ENCODE results near the gene KRTAP23-1.

KRTAP23-1 gene

DNA sequence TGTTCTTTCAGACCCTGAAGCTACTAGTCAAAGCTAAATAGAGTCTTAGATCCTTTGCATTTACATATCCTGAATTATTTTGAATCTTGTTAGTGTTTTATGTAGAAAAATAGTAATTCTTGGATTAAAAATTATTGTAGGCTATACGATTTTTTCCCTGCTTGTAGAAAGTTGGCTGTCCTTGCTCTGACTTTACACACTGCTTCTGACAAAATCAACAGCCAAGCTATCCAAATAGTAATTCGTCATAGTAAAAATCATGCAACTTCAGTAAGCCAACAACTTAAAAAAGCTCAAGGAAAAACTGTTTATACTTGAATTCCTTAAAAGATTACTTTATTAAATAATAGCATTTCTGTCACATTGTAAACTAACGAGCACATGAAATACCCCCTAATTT, 7.5 kb upstream of the KRTAP23-1 start:
- Histone ChIP-seq H3K4me2 (ENCODE audit: low read length) (no peak overlapping the region), H3K79me2 (ENCODE audit: control insufficient read depth, insufficient read depth, low read length) (no peaks in the 10 kb centered on the region), H3K18ac (ENCODE audit: low read length) (no peak overlapping the region), H3K27me3 (ENCODE audit: insufficient read depth, low read length, poor library complexity) (no peaks in the 10 kb centered on the region), H2BK5ac (ENCODE audit: low read length) (no peak overlapping the region), H3K79me1 (ENCODE audit: low read length) (no peaks in the 10 kb centered on the region), H3K4me3 (ENCODE audit: low read length) (no peak overlapping the region), H4K8ac (ENCODE audit: low read depth, low read length) (no peak overlapping the region), H3K4ac (ENCODE audit: low read depth, low read length) (no peak overlapping the region), H3K27ac (ENCODE audit: low read depth, low read length) (no peak overlapping the region), H3K9ac (ENCODE audit: low read length) (no peak overlapping the region), H2AK5ac (ENCODE audit: low read length) (no peak overlapping the region), H3K56ac (ENCODE audit: low read length) (no peak overlapping the region), H2BK120ac (ENCODE audit: low read depth, low read length) (no peak overlapping the region), H4K5ac (ENCODE audit: low read length) (no peak overlapping the region), H3K36me3 (ENCODE audit: control insufficient read depth, insufficient read depth, low read length) (no peaks in the 10 kb centered on the region), H3K23ac (ENCODE audit: low read length) (no peak overlapping the region), H3K4me1 (ENCODE audit: control insufficient read depth, low read depth, low read length) (no peaks in the 10 kb centered on the region), H2BK15ac (replicated peaks; ENCODE audit: low read depth) (no peak overlapping the region)
- DNase-seq: no peak
- 100% methylated on average over 1 of the region's 3 CpGs for WGBS (ENCODE audit: extremely low coverage, insufficient coverage, low lambda C conversion rate)

GRCh38 chr21:30354308-30355005, 6.1 kb upstream of the KRTAP23-1 start:
- no peak overlapping the region for H4K5ac ChIP-seq (ENCODE audit: low read length)
- H3K36me3 ChIP-seq (ENCODE audit: control insufficient read depth, insufficient read depth, low read length): no peaks in the 10 kb centered on the region

GRCh38 chr21:30351534-30351933, 3.1 kb upstream of the KRTAP23-1 start:
- no peak overlapping the region for H2BK5ac ChIP-seq (ENCODE audit: low read length)

More at GRCh38 chr21:30354308-30355005, 6.1 kb upstream of the KRTAP23-1 start:
- H3K56ac ChIP-seq (ENCODE audit: low read length): no peak overlapping the region
- no peaks in the 10 kb centered on the region for H3K4me1 ChIP-seq (ENCODE audit: control insufficient read depth, low read depth, low read length)
- DNase-seq: no peak
- WGBS (ENCODE audit: extremely low coverage, insufficient coverage, low lambda C conversion rate): no CpG with 5 or more reads among the region's 1 CpG
- no peak overlapping the region for H3K9ac ChIP-seq (ENCODE audit: low read length)
- no peak overlapping the region for H4K8ac ChIP-seq (ENCODE audit: low read depth, low read length)
- H3K4me2 ChIP-seq (ENCODE audit: low read length): no peak overlapping the region
- H3K79me2 ChIP-seq (ENCODE audit: control insufficient read depth, insufficient read depth, low read length): no peaks in the 10 kb centered on the region
- H2BK120ac ChIP-seq (ENCODE audit: low read depth, low read length): no peak overlapping the region
- H3K18ac ChIP-seq (ENCODE audit: low read length): no peak overlapping the region
- no peak overlapping the region for H2BK15ac ChIP-seq (replicated peaks; ENCODE audit: low read depth)
- H2BK5ac ChIP-seq (ENCODE audit: low read length): no peak overlapping the region
- no peaks in the 10 kb centered on the region for H3K27me3 ChIP-seq (ENCODE audit: insufficient read depth, low read length, poor library complexity)
- no peak overlapping the region for H3K4me3 ChIP-seq (ENCODE audit: low read length)
- no peak overlapping the region for H3K23ac ChIP-seq (ENCODE audit: low read length)
- no peak overlapping the region for H3K27ac ChIP-seq (ENCODE audit: low read depth, low read length)
- no peak overlapping the region for H2AK5ac ChIP-seq (ENCODE audit: low read length)
- no peaks in the 10 kb centered on the region for H3K79me1 ChIP-seq (ENCODE audit: low read length)
- H3K4ac ChIP-seq (ENCODE audit: low read depth, low read length): no peak overlapping the region

DNA sequence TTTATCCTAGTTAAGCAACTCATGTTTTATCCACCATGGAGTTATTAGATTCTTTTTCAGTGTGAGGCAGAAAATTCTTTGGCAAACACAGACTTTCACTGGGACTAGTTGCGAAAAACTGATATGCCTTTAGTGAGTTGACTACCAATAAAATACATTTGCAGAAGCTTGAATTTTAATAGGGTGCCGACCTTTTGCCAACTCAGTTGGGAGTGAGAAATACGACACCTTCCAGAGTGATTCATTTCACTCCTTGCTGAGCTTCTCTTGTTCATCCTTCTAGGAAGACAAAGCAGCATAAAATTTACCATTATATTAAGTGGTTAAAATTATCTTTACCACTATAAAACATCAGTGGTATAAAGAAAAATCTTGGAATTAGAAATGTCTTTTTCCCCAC, 1.2 kb upstream of the KRTAP23-1 start:
- H3K23ac ChIP-seq (ENCODE audit: low read length): no peak overlapping the region
- H3K4ac ChIP-seq (ENCODE audit: low read depth, low read length): no peak overlapping the region
- DNase-seq: peak; percentile 21
- no peaks in the 10 kb centered on the region for H3K79me2 ChIP-seq (ENCODE audit: control insufficient read depth, insufficient read depth, low read length)
- H2BK120ac ChIP-seq (ENCODE audit: low read depth, low read length): no peak overlapping the region
- no peak overlapping the region for H3K9ac ChIP-seq (ENCODE audit: low read length)
- no peaks in the 10 kb centered on the region for H3K36me3 ChIP-seq (ENCODE audit: control insufficient read depth, insufficient read depth, low read length)
- H3K4me1 ChIP-seq (ENCODE audit: control insufficient read depth, low read depth, low read length): no peaks in the 10 kb centered on the region
- no peaks in the 10 kb centered on the region for H3K79me1 ChIP-seq (ENCODE audit: low read length)
- H3K18ac ChIP-seq (ENCODE audit: low read length): no peak overlapping the region
- no peak overlapping the region for H2BK5ac ChIP-seq (ENCODE audit: low read length)
- no CpG with 5 or more reads among the region's 3 CpGs for WGBS (ENCODE audit: extremely low coverage, insufficient coverage, low lambda C conversion rate)
- H4K8ac ChIP-seq (ENCODE audit: low read depth, low read length): no peak overlapping the region
- no peak overlapping the region for H3K4me3 ChIP-seq (ENCODE audit: low read length)
- H2BK15ac ChIP-seq (replicated peaks; ENCODE audit: low read depth): no peak overlapping the region
- no peak overlapping the region for H3K56ac ChIP-seq (ENCODE audit: low read length)
- H3K27ac ChIP-seq (ENCODE audit: low read depth, low read length): no peak overlapping the region
- H3K27me3 ChIP-seq (ENCODE audit: insufficient read depth, low read length, poor library complexity): no peaks in the 10 kb centered on the region
- no peak overlapping the region for H2AK5ac ChIP-seq (ENCODE audit: low read length)
- H3K4me2 ChIP-seq (ENCODE audit: low read length): no peak overlapping the region
- H4K5ac ChIP-seq (ENCODE audit: low read length): no peak overlapping the region

More at GRCh38 chr21:30351534-30351933, 3.1 kb upstream of the KRTAP23-1 start:
- Histone ChIP-seq H2AK5ac (ENCODE audit: low read length) (no peak overlapping the region), H4K8ac (ENCODE audit: low read depth, low read length) (no peak overlapping the region), H3K27ac (ENCODE audit: low read depth, low read length) (no peak overlapping the region), H3K9ac (ENCODE audit: low read length) (no peak overlapping the region), H2BK120ac (ENCODE audit: low read depth, low read length) (no peak overlapping the region), H3K4me1 (ENCODE audit: control insufficient read depth, low read depth, low read length) (no peaks in the 10 kb centered on the region), H3K27me3 (ENCODE audit: insufficient read depth, low read length, poor library complexity) (no peaks in the 10 kb centered on the region), H3K36me3 (ENCODE audit: control insufficient read depth, insufficient read depth, low read length) (no peaks in the 10 kb centered on the region), H3K79me2 (ENCODE audit: control insufficient read depth, insufficient read depth, low read length) (no peaks in the 10 kb centered on the region), H2BK15ac (replicated peaks; ENCODE audit: low read depth) (no peak overlapping the region), H3K4ac (ENCODE audit: low read depth, low read length) (no peak overlapping the region), H3K4me2 (ENCODE audit: low read length) (no peak overlapping the region), H3K4me3 (ENCODE audit: low read length) (no peak overlapping the region), H3K79me1 (ENCODE audit: low read length) (no peaks in the 10 kb centered on the region), H4K5ac (ENCODE audit: low read length) (no peak overlapping the region), H3K18ac (ENCODE audit: low read length) (no peak overlapping the region), H3K56ac (ENCODE audit: low read length) (no peak overlapping the region), H3K23ac (ENCODE audit: low read length) (no peak overlapping the region)
- WGBS (ENCODE audit: extremely low coverage, insufficient coverage, low lambda C conversion rate): no CpG with 5 or more reads among the region's 1 CpG
- no peak for DNase-seq

DNA sequence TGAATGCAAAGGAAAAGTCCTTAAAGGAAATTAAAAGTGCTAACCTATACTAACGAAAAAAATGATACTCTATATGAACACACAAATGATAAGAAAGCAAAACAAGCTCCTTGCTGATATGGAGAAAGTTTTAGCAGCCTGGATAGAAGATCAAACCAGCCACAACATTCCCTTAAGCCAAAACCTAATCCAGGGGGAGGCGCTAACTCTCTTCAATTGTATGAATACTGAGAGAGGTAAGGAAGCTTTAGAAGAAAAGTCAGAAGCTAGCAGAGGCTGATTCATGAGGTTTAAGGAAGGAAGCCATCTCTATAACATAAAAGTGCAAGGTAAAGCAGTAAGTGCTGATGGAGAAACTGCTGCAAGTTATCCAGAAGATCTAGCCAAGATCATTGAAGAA, 3.4 kb downstream of the KRTAP23-1 start:
- Histone ChIP-seq H3K4me3 (ENCODE audit: low read length) (no peak overlapping the region), H3K4ac (ENCODE audit: low read depth, low read length) (no peak overlapping the region), H3K56ac (ENCODE audit: low read length) (no peak overlapping the region), H3K4me1 (ENCODE audit: control insufficient read depth, low read depth, low read length) (no peaks in the 10 kb centered on the region), H3K79me2 (ENCODE audit: control insufficient read depth, insufficient read depth, low read length) (no peaks in the 10 kb centered on the region), H4K8ac (ENCODE audit: low read depth, low read length) (no peak overlapping the region), H2BK120ac (ENCODE audit: low read depth, low read length) (no peak overlapping the region), H3K23ac (ENCODE audit: low read length) (no peak overlapping the region), H2BK5ac (ENCODE audit: low read length) (no peak overlapping the region), H3K4me2 (ENCODE audit: low read length) (no peak overlapping the region), H2AK5ac (ENCODE audit: low read length) (no peak overlapping the region), H3K9ac (ENCODE audit: low read length) (no peak overlapping the region), H3K27me3 (ENCODE audit: insufficient read depth, low read length, poor library complexity) (no peaks in the 10 kb centered on the region), H3K27ac (ENCODE audit: low read depth, low read length) (no peak overlapping the region), H4K5ac (ENCODE audit: low read length) (no peak overlapping the region), H2BK15ac (replicated peaks; ENCODE audit: low read depth) (no peak overlapping the region), H3K18ac (ENCODE audit: low read length) (no peak overlapping the region), H3K36me3 (ENCODE audit: control insufficient read depth, insufficient read depth, low read length) (no peaks in the 10 kb centered on the region), H3K79me1 (ENCODE audit: low read length) (no peaks in the 10 kb centered on the region)
- DNase-seq: peak; percentile 18
- no CpG with 5 or more reads among the region's 2 CpGs for WGBS (ENCODE audit: extremely low coverage, insufficient coverage, low lambda C conversion rate)
